GM12865 (cell line): ENCODE data around the gene NAGS.

Experiments
- DNase-seq: peaks from one replicate; pipeline ENCODE4 v3.0.0; 2010; ENCODE audit warnings: low read depth
- H3K4me3 ChIP-seq: 2 replicates; pipeline ENCODE4 v1.5.1; 2011; ENCODE audit warnings: mild to moderate bottlenecking, low read depth, low read length, control low read depth
- TF ChIP-seq, protein P1 (sequence below): IDR thresholded peaks from 2 replicates; pipeline ENCODE4 v1.5.1; 2011; ENCODE audit warnings: low read length, control low read depth, low read depth, inconsistent platforms; ENCODE audit not compliant: insufficient read depth; ENCODE audit errors: missing control alignments

Gene NAGS

DNA sequence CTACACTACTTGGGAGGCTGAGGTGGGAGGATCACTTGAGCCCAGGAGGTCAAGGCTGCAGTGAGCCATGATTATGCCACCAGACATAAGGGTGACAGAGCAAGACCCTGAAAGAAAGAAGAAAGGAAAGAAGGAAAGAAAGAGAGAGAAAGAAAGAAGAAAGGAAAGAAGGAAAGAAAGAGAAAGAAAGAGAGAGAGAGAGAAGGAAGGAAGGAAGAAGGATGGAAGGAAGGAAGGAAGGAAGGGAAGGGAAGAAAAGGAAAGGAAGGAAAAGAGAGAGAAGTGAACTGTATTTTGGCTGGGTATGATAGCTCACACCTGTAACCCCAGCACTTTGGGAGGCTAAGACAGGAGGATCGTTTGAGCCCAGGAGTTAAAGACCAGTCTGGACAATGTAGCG lies 26.3 kb upstream of the NAGS start:
- DNase-seq: no peak
- H3K4me3 ChIP-seq: no peak overlapping the region
- TF ChIP-seq, protein P1, sequence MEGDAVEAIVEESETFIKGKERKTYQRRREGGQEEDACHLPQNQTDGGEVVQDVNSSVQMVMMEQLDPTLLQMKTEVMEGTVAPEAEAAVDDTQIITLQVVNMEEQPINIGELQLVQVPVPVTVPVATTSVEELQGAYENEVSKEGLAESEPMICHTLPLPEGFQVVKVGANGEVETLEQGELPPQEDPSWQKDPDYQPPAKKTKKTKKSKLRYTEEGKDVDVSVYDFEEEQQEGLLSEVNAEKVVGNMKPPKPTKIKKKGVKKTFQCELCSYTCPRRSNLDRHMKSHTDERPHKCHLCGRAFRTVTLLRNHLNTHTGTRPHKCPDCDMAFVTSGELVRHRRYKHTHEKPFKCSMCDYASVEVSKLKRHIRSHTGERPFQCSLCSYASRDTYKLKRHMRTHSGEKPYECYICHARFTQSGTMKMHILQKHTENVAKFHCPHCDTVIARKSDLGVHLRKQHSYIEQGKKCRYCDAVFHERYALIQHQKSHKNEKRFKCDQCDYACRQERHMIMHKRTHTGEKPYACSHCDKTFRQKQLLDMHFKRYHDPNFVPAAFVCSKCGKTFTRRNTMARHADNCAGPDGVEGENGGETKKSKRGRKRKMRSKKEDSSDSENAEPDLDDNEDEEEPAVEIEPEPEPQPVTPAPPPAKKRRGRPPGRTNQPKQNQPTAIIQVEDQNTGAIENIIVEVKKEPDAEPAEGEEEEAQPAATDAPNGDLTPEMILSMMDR: no peak

DNA sequence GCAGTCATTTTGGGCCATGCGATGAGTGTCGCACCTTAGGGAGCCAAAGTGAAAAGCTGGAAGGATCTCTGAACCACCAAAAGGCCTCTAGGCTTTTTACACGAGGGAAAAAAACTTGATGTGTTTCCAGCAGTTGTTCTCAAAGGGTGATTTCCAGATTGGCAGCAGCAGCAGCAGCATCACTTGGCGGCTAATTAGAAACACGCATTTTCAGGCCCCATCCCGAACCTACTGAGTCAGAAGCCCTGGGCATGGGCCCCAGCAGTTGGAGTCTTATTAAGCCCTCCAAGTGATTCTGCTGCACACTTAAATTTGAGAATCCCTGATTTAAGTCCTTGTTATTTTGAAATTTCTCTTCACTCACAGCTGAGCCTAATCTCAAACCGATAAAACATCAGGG lies 25.4 kb upstream of the NAGS start:
- no peak overlapping the region for H3K4me3 ChIP-seq
- DNase-seq: no peak
- TF ChIP-seq, protein P1: no peak

- no peak overlapping the region for H3K4me3 ChIP-seq
- TF ChIP-seq, protein P1: no peak
- no peak for DNase-seq
Observed at GRCh38 chr17:43979671-43980070, 24.8 kb upstream of the NAGS start.

DNA sequence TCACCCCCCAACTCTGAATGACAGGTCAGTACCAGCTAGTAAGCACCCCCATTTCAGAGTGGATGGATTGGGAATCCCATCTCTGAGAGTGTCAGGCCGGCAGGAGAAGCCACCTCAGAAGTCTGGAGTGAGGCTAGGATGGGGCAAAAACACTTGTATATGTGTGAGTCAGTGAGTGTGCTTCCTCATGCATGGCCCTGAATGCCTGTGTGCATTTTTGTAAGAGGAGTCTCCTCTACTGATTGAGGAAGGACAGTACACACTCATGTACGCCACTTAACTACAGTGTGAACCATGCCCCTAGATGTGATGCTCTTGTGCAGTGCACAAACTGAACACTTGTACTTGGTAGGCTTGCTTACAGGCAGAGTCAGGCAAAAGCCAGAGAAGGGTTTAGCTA lies 22.3 kb upstream of the NAGS start:
- H3K4me3 ChIP-seq: no peak overlapping the region
- TF ChIP-seq, protein P1: no peak
- DNase-seq: no peak

GRCh38 chr17:43983196-43983514 lies 21.3 kb upstream of the NAGS start:
- TF ChIP-seq, protein P1: no peak
- DNase-seq: no peak
- H3K4me3 ChIP-seq: no peak overlapping the region

GRCh38 chr17:43983515-43984411 lies 20.7 kb upstream of the NAGS start:
- no peak overlapping the region for H3K4me3 ChIP-seq

DNA sequence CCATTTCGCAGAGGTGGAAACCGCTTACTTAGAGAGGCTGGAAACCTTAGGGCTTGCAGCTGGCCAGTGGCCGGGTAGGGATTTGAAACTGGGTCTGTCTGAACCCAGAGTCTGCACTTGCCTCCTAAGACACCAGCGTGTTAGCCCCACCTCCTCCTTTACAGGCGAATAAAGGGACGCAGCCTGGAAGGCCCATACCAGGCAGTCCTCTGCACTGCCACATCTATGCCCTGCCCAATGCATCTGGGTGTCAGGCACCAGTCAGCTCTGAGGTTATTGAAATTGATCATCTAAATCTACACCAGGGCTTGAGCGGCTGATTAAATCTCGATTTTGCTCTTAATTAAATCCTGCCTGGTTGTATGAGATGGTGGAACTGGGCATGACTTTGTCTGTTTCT lies 19.9 kb upstream of the NAGS start:
- no peak for DNase-seq
- TF ChIP-seq, protein P1: no peak
- no peak overlapping the region for H3K4me3 ChIP-seq

More at GRCh38 chr17:43983515-43984411, 20.7 kb upstream of the NAGS start:
- TF ChIP-seq, protein P1: no peak
- DNase-seq: no peak
